Right ventricle myocardium inferior (tissue), 1 donor: Measurements from ENCODE around the gene PUS1. TPM values are rescaled to one million over a fixed set of nuclear protein-coding genes. Genes with fewer than 3 reads are reported as not detected.
A peak's percentile ranks its signal among the peaks of the same experiment; 100 is the strongest.

Experiments
- ATAC-seq: fragments of 200-7000 bp; cut with Tn5 transposase; one replicate; pipeline ENCODE4 v1.9.1; 2020; ENCODE audit warnings: mild to moderate bottlenecking, moderate library complexity
- DNase-seq: peaks from one replicate; pipeline ENCODE4 v3.0.0; 2021; ENCODE audit errors: missing footprints
- intact Hi-C: fragments of 100-400 bp; cut with DNase I; formaldehyde crosslinking; loops from one replicate; pipeline ENCODE4 v1.11.0; 2022
- total RNA-seq: library from RNA; stranded (reverse); fragmentation: NEBNext Ultra II Directional; extraction: Animal tissue kit (Norgen Biotek cat#: 25700); gene quantifications from one replicate; pipeline ENCODE4 v1.2.1, GENCODE V29; 2021
- donor health status: DM: no; HTN: yes; CAD: no; lungs with severe emphysema.

Gene PUS1
- total RNA-seq, 1 donor from 2014 or later, result 9.4 TPM

DNA sequence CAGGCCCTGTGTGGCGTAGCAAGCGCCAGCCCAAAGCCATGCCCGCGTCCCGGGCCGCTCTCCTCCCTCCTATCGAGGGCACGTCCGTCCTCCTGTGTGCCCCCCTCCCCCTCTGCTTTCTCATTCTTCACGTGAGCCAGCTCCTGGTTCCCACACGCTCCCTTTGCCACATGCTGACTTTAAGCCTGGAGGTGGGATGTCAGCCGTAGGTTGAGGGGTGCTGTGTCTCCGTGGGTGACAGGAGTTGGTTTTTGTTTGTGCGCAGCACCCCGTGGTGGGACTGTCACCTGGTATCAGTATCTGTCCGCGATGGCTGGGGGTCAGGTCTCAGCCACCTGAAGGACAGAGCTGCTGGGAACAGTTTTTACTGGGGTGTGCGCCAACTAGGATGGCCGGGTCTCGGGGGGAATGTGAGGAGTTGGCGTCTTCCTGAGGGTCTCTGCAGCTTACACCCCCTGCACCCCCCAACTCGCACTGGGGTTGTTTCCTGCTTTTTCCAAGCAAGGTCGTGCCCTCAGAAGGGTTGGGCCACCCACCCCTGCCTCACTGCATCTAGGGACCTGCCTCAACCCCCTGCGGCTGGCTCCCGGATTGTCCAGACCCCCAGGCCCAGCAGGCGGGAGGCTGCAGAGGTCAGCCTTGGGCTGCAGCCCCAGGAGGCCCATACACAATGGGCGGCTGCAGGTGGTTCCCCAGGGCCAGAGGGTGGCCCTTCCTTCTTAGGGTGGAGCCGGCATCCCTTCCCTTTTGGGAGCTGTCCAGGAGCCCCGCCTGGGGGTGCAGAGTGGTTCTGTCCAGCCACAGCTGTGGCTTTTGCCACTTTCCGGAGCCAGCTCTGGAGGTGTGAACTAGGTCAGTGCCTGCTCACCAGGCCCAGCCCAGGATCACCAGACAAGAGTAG, 27.4 kb upstream of the PUS1 start:
- DNase-seq (peak; percentile 75), ATAC-seq (peak; percentile 74)
- intact Hi-C loops, result no loop called here

- intact Hi-C loops, result no loop called here
- ATAC-seq (no peak), DNase-seq (peak; percentile 55)
These were observed 26.5 kb upstream of the PUS1 start for GRCh38 chr12:131902332-131903241.

DNA sequence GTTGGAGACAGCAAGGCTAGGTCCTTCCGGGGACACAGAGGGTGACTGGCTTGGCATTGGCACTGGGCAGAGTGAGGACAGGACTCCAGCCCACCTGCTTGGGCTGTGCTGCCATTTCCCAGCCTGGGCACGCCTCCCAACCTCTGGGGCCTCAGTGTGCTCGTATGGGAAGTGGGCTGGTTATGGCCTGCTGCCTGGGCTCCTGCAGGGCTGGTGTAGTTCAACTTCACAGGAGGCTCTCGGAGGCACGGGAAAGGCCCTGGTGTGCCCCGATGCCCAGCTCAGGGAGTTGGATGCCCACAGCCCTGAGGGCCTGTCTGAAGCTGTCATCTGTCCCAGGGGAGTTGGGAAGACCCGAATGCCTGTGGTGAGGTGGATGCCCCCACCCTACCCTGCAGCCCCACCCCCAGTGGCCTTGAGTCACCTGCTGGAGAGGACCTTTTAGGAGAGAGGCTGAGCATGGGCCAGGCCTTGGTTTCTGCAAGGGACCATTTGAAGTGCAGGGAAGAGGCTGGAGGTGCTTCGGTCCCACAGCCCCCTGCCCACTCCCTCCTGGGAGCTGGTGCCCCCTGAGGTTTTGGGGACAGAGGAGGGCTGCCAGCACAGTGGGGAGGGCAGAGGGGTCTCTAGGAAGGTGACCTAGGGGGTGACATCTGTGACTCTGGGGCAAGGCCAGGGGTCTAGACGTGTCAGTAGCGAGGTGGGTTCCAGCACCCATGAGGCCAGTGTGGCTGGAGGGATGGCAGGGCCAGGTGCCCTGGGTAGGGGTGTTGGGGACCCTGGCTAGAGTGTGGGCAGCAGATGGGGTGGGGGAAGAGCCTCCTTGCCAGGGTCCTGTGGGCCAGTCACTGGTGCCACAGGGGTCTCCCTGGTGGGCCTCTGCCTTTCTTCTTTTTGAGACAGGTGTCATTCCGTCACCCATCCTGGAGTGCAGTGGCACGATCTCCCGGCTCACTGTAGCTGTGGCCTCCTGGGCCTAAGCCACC, 25.5 kb upstream of the PUS1 start:
- DNase-seq, result peak; percentile 59
- ATAC-seq, result no peak
- intact Hi-C loops, result no loop called here

- DNase-seq, result peak; percentile 37
- no peak for ATAC-seq
- intact Hi-C loops, result no loop called here
These were observed 24.7 kb upstream of the PUS1 start for GRCh38 chr12:131904346-131904745.

DNA sequence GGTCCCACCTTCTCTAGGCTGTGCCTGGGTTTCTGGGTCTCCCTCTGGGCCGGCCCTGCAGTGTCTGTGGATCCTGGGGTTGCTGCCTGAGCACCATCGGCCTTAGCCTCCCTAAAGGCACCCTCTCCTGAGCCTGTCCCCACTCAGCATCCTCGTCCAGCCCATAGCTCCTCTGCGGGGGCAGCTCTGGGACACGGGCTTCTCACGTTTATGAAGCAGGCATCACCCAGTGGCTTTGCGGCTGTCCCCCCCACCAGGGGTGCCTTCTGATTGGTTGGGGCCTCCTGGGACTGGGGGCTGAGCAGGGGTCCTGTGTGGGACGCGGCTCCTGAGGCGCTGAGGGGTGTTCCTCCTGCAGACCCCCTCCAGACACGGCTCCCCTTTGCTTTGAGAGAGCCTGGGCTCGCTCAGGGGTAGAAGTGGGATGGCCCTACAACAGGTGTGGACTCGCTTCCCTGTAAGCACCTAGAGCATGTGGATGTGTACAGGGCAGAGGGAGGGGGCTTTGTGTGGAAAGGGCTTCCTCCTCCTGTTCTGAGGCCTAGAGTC, 23.9 kb upstream of the PUS1 start:
- peak; percentile 45 for DNase-seq
- intact Hi-C loops, result no loop called here
- ATAC-seq, result no peak

- intact Hi-C loops, result no loop called here
- ATAC-seq (no peak), DNase-seq (peak; percentile 35)
These were observed 23.4 kb upstream of the PUS1 start for GRCh38 chr12:131905630-131906091.

- intact Hi-C loops, result no loop called here
- DNase-seq, result peak; percentile 49
These were observed 21.5 kb upstream of the PUS1 start for GRCh38 chr12:131907379-131908091.

DNA sequence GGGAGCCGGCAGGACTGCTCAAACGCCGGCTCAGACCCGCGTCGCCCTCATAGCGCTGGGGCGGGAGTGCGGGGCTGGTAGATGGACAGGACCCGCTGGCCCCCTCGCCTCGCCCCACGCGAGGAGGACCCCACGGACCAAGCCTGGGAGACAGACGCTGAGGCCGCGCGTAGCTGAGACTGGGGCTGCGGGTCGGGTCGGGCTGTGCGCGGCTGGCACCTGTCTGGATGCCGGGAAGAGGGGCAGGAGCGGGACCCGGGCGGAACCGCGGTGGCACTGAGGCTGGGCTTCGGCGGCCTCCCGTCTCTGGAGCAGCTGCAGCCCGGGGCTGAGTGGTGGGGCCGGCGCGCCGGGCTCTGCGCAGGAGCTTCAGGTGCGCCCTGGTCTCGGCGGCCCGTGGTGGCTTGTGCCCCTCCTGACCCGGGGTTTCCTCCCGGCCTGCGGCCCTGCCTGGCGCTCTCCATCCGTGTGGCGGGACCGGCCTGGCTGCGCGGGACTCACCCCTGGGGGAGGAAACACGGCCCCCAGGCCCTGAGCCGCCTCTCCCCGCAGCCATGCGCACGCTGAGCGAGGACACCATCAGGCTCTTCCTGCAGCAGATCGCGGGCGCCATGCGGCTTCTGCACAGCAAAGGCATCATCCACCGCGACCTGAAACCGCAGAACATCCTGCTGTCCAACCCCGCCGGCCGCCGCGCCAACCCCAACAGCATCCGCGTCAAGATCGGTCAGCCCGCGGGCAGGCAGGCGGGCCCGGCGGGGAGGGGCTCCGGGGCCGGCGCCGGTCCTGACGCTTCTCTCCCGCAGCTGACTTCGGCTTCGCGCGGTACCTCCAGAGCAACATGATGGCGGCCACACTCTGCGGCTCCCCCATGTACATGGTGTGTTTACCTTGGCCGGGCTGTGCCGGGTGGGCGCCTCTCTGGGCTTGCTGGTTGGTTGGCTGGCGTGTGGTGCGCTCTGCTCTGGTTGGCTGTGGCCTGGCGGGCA, 20.7 kb upstream of the PUS1 start:
- ATAC-seq (no peak), DNase-seq (peak; percentile 57)
- intact Hi-C loops, result no loop called here

More at GRCh38 chr12:131907379-131908091, 21.5 kb upstream of the PUS1 start:
- no peak for ATAC-seq

DNA sequence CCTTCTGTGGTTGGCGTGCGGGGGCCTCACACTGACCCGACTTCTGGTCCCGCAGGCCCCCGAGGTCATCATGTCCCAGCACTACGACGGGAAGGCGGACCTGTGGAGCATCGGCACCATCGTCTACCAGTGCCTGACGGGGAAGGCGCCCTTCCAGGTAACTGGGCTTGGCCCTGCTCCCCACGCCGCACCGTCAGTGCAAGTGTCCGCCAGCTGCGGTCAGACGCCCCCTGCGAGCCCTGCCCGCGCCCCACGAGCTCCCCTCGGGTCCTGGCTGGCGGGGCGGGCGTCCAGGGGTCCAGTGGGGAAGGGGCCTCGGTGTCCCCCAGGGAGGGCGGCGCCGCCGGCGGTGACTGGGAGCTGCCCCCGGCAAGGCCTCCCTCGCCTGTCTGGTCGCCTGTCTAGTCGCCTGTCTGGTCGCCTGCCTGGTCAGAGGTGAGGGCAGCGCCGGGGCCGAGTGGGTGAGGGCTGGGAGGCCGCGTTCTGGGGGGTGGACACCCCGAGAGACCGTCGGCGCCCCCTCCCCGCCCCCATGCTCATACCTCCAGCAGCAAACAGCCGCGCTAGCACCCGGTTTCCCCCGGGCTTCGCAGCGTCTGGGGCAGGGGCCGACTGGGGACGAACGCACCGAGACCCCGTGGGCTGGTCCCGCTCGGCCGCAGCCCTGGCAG, 19.9 kb upstream of the PUS1 start:
- intact Hi-C loops, result no loop called here
- ATAC-seq (no peak), DNase-seq (peak; percentile 67)

DNA sequence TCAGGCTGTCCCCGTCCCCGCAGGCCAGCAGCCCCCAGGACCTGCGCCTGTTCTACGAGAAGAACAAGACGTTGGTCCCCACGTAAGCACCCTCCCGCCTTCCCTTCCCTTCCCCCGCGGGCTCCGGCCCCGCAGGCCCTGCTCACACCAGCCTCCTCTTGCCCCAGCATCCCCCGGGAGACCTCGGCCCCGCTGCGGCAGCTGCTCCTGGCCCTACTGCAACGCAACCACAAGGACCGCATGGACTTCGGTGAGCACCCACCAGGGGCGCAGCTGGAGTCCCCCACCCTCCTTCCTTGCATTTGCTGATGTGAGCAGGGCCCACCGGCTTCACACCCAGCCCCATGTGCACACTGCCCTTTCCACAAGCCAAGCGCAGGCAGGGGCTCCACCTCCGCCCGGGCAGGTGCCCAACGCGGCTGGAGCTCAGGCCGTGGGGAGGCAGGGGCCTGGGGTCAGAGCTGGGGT, 19.3 kb upstream of the PUS1 start:
- DNase-seq (no peak), ATAC-seq (no peak)
- intact Hi-C loops, result no loop called here

DNA sequence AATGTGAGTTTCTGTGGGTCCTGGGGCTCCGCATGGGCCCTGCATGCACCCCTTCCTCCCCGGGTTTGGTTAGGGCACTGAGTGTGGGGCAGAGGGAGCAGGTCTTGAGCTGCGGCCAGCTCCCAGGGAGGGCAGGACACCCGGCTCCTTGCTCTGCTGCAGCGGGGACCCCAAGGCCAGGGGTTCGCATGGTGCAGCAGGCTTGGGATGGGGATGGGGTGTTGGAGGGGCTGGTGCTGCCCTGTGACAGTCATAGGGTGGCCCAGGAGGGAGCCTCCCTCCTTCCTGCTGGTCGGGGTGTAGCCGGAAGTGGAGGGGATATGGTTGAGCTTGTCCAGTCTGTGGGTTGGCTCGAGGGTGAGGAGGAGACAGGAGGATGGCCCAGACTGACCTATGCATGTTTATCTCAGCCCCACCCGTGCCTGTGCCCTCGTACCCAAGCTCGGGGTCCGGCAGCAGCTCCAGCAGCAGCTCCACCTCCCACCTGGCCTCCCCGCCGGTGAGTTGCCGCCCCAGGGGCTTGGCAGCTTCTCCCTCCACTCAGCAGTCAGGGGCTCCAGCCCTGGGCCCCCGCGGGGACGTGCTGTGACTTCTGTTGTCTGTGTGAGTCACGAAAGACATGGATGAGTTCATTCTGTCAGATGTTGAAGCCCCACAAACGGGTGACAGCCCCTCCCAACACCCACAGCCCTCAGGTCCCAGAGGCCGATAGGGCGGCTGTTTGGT, 18.6 kb upstream of the PUS1 start:
- intact Hi-C loops, result no loop called here
- DNase-seq, result peak; percentile 26
- no peak for ATAC-seq

- intact Hi-C loops, result no loop called here
- DNase-seq, result peak; percentile 32
- ATAC-seq, result no peak
These were observed 17.9 kb upstream of the PUS1 start for GRCh38 chr12:131911028-131911650.

- peak; percentile 42 for DNase-seq
- intact Hi-C loops, result loop anchor here (2.0 kb wide), 1 partner anchor 15 kb away; no protein-coding TSS in a partner anchor
- ATAC-seq, result no peak
These were observed 17.1 kb upstream of the PUS1 start for GRCh38 chr12:131911851-131912477.
